A549 (cell line): ENCODE data around the gene WDFY1. TPM values are rescaled to one million over a fixed set of nuclear protein-coding genes. Genes with fewer than 3 reads are reported as not detected.

Source experiments
- ATAC-seq, 2 experiments: fragments of 200-7000 bp in 1 of 2; fragments of >200 bp in 1 of 2; cut with Nextera tagmentation in 1 of 2; cut with Tn5 transposase in 1 of 2; 3 replicates each; pipeline versions ENCODE4 v1.8.0 to v1.9.1; 2018 to 2020; ENCODE audit warnings: mild to moderate bottlenecking in 1 of 2, moderate library complexity in 1 of 2
- CTCF ChIA-PET: fragments of 300-600 bp; sonication (Branson Sonifier 250); formaldehyde crosslinking; extraction: SDS; loops from one replicate; lab custom pipeline; 2021; ENCODE audit warnings: antibody characterized with exemption, inconsistent platforms; lab: Yijun Ruan, JAX
- POLR2A ChIA-PET: fragments of 350-600 bp; formaldehyde crosslinking; extraction: SDS; loops from one replicate; lab custom pipeline; 2021; ENCODE audit warnings: antibody characterized with exemption, inconsistent platforms; lab: Yijun Ruan, JAX
- DNase-seq, 2 experiments: peaks; one replicate each; pipeline versions ENCODE4 v3.0.0 to v3.0.0-alpha.2; 2011 to 2016; ENCODE audit warnings: low read depth in 1 of 2, low spot score in 1 of 2
- FAIRE-seq: peaks from 2 replicates; lab custom pipeline; 2011; peaks lifted over from hg19 to GRCh38; lab: Jason Lieb, UNC
- H3K27ac ChIP-seq, 2 experiments: fragments of >200 bp; sonication (Bioruptor Twin); formaldehyde crosslinking; 3 replicates each; pipeline ENCODE4 v1.5.1; 2016 to 2017
- H3K4me1 ChIP-seq: fragments of >200 bp; sonication (Bioruptor Twin); formaldehyde crosslinking; 3 replicates; pipeline ENCODE4 v1.6.1; 2016
- H3K4me2 ChIP-seq: fragments of >200 bp; sonication (Bioruptor Twin); formaldehyde crosslinking; 3 replicates; pipeline ENCODE4 v1.6.1; 2016
- H3K4me3 ChIP-seq: fragments of >200 bp; sonication (Bioruptor Twin); formaldehyde crosslinking; 3 replicates; pipeline ENCODE4 v1.5.1; 2016
- H3K9me3 ChIP-seq: fragments of >200 bp; sonication (Bioruptor Twin); formaldehyde crosslinking; 3 replicates; pipeline ENCODE4 v1.6.1; 2016
- BCL3 ChIP-seq: fragments of >200 bp; sonication (Bioruptor Twin); formaldehyde crosslinking; IDR thresholded peaks from 3 replicates; pipeline ENCODE4 v1.6.1; 2016
- BHLHE40 ChIP-seq: IDR thresholded peaks from 2 replicates; pipeline ENCODE4 v1.6.1; 2012; ENCODE audit warnings: low read depth, low read length, inconsistent platforms
- CEBPB ChIP-seq, 2 experiments: fragments of >200 bp in 1 of 2; sonication (Bioruptor Twin) in 1 of 2; formaldehyde crosslinking in 1 of 2; IDR thresholded peaks; 2 replicates each; pipeline ENCODE4 v1.6.1; 2012 to 2016
- CHD4 ChIP-seq: fragments of 200-600 bp; sonication (generic); IDR thresholded peaks from 2 replicates; pipeline ENCODE4 v1.6.1; 2016; ENCODE audit warnings: antibody characterized with exemption, mild to moderate bottlenecking, borderline replicate concordance
- EHF ChIP-seq: fragments of 250-450 bp; sonication (Bioruptor Pico); IDR thresholded peaks from 2 replicates; pipeline ENCODE4 v1.5.0; 2020; ENCODE audit warnings: mild to moderate bottlenecking
- EHMT2 ChIP-seq: fragments of 200-600 bp; sonication (generic); IDR thresholded peaks from 2 replicates; pipeline ENCODE4 v1.6.1; 2016; ENCODE audit warnings: antibody characterized with exemption, low read depth, mild to moderate bottlenecking, moderate library complexity
- ELK1 ChIP-seq: fragments of 150-350 bp; IDR thresholded peaks from 2 replicates; pipeline ENCODE4 v1.6.1; 2014; ENCODE audit warnings: low read depth, mild to moderate bottlenecking, low read length
- EP300 ChIP-seq, 2 experiments: fragments of >200 bp; sonication (Bioruptor Twin); formaldehyde crosslinking; IDR thresholded peaks; 2 replicates in 1 of 2; 3 replicates in 1 of 2; pipeline ENCODE4 v1.6.1; 2016 to 2017
- GATA3 ChIP-seq: IDR thresholded peaks from 2 replicates; pipeline ENCODE4 v1.6.1; 2012; ENCODE audit warnings: borderline replicate concordance
- HDAC2 ChIP-seq: fragments of 200-600 bp; sonication (generic); IDR thresholded peaks from 2 replicates; pipeline ENCODE4 v1.6.1; 2016
- HOXA7 ChIP-seq: fragments of 250-450 bp; sonication (Bioruptor Pico); IDR thresholded peaks from 2 replicates; pipeline ENCODE4 v1.5.0; 2020; ENCODE audit warnings: mild to moderate bottlenecking, moderate library complexity
- JUNB ChIP-seq: fragments of >200 bp; sonication (Bioruptor Twin); formaldehyde crosslinking; IDR thresholded peaks from 2 replicates; pipeline ENCODE4 v1.6.1; 2016
- KDM1A ChIP-seq: fragments of 200-600 bp; sonication (generic); IDR thresholded peaks from 2 replicates; pipeline ENCODE4 v1.6.1; 2016; ENCODE audit warnings: low read depth, mild to moderate bottlenecking
- MYC ChIP-seq: IDR thresholded peaks from 2 replicates; pipeline ENCODE4 v1.6.1; 2012; ENCODE audit warnings: mild to moderate bottlenecking, inconsistent platforms, low read length, improper control_type of control experiment, borderline replicate concordance
- NFE2L2 ChIP-seq: fragments of 150-350 bp; conservative IDR thresholded peaks from 2 replicates; pipeline ENCODE4 v1.6.1; 2014; ENCODE audit warnings: low read length
- NR3C1 ChIP-seq: fragments of >200 bp; sonication (Bioruptor Twin); formaldehyde crosslinking; IDR thresholded peaks from 3 replicates; pipeline ENCODE4 v1.6.1; 2017
- POLR2A ChIP-seq: IDR thresholded peaks from 2 replicates; pipeline ENCODE4 v1.6.1; 2012; ENCODE audit warnings: mild to moderate bottlenecking, low read length
- RAD21 ChIP-seq, 2 experiments: fragments of >200 bp in 1 of 2; sonication (Bioruptor Twin) in 1 of 2; formaldehyde crosslinking in 1 of 2; IDR thresholded peaks in 1 of 2; conservative IDR thresholded peaks in 1 of 2; 2 replicates in 1 of 2; 3 replicates in 1 of 2; pipeline ENCODE4 v1.6.1; 2012 to 2018; ENCODE audit warnings: inconsistent platforms in 1 of 2
- RFX5 ChIP-seq: fragments of 450-650 bp; IDR thresholded peaks from 2 replicates; pipeline ENCODE4 v1.7.1; 2014; ENCODE audit warnings: antibody characterized with exemption, mild to moderate bottlenecking, moderate library complexity
- SREBF2 ChIP-seq: fragments of 450-650 bp; IDR thresholded peaks from 2 replicates; pipeline ENCODE4 v1.6.1; 2014; ENCODE audit warnings: mild to moderate bottlenecking, moderate library complexity
- TFCP2L1 ChIP-seq: fragments of 250-450 bp; sonication (Bioruptor Pico); IDR thresholded peaks from 2 replicates; pipeline ENCODE4 v1.5.0; 2021; ENCODE audit warnings: mild to moderate bottlenecking
- ZSCAN20 ChIP-seq: fragments of 250-450 bp; sonication (Bioruptor Pico); IDR thresholded peaks from 2 replicates; pipeline ENCODE4 v1.8.0; 2022; ENCODE audit warnings: mild to moderate bottlenecking, moderate library complexity
- WGBS: methylation state at CpG from one replicate; pipeline ENCODE4 v1.1.6; 2017; ENCODE audit errors: missing lambda C conversion rate; 5-methylcytosine and 5-hydroxymethylcytosine counted together
- polyA plus RNA-seq, 4 experiments: library from polyadenylated mRNA; depleted of rRNA in 3 of 4; stranded (reverse); fragments of >200 nt; fragmentation: RNase III in 1 of 4; extraction: RNeasy Plus Mini Kit Qiagen cat#74134 plus additional on column Dnase treatment in 1 of 4; gene quantifications; 2 replicates in 3 of 4; 3 replicates in 1 of 4; pipeline ENCODE4 v1.2.3, GENCODE V29; 2011 to 2017
- TF ChIP-seq, protein P1 (sequence below): IDR thresholded peaks from 2 replicates; pipeline ENCODE4 v1.6.1; 2012; ENCODE audit warnings: low read depth, borderline replicate concordance

WDFY1 gene
- polyA plus RNA-seq, 2 of the 4 experiments (the other 2 are of a cell fraction), result 38.7 to 70.8 TPM

GRCh38 chr2:223889229-223889628, 55.9 kb downstream of the WDFY1 start:
- no peak for TF ChIP-seq CHD4
- no peak for TF ChIP-seq NR3C1
- TF ChIP-seq GATA3, result no peak
- TF ChIP-seq HDAC2, result no peak
- no peak for TF ChIP-seq HOXA7 (CRISPR knock-in tag)
- TF ChIP-seq BHLHE40, result no peak
- CTCF ChIA-PET, result no interaction called here
- Histone ChIP-seq H3K4me3 (no peak overlapping the region), H3K4me1 (peaks cover 16% of the 10 kb centered on the region), H3K4me2 (no peak overlapping the region), H3K9me3 (no peaks in the 10 kb centered on the region), H3K27ac (no peak overlapping the region)
- FAIRE-seq, result no peak
- POLR2A ChIA-PET, result no interaction called here
- no peak for ATAC-seq
- 100% methylated on average over 3 of the region's 3 CpGs for WGBS
- no peak for DNase-seq

DNA sequence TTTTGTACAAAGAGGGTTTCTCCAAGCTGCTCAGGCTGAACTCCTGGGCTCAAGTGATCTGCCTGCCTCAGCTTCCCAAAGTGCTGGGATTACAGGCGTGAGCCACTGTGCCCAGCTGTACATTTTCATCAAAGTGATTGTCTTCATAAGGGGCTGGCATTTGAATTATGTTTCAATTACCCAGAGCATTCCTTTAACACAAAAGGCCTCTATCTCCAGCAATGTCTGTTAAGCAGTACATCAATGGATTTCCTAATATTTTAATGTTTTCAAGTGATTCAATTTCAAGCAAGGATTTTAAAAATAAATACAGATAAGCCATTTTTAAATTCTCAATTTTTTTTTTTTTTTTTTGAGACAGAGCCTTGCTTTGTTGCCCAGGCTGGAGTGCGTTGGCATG, 56.9 kb downstream of the WDFY1 start:
- 94% methylated on average over 2 of the region's 2 CpGs for WGBS
- no peak for DNase-seq
- no peak for TF ChIP-seq KDM1A
- CTCF ChIA-PET, result no interaction called here
- ATAC-seq, result no peak
- FAIRE-seq, result no peak
- Histone ChIP-seq H3K27ac (peak overlapping the region; percentile 19 to 41; a peak in 4 of 6 replicates), H3K4me1 (peaks cover 16% of the 10 kb centered on the region), H3K9me3 (no peaks in the 10 kb centered on the region), H3K4me3 (no peak overlapping the region), H3K4me2 (no peak overlapping the region)
- POLR2A ChIA-PET, result interaction anchor here (0.7 kb wide), 1 partner anchor 114 kb away, joined by 5 read pairs; no protein-coding TSS in a partner anchor

- no peak for FAIRE-seq
These were observed 58.0 kb downstream of the WDFY1 start for GRCh38 chr2:223887127-223887526.

More at GRCh38 chr2:223887127-223887526, 58.0 kb downstream of the WDFY1 start:
- ATAC-seq (no peak), DNase-seq (no peak)
- no peak overlapping the region for H3K4me3 ChIP-seq
- TF ChIP-seq EHF (CRISPR knock-in tag) (no peak), BCL3 (no peak), SREBF2 (no peak), ELK1 (no peak), MYC (no peak), POLR2A (no peak), ZSCAN20 (CRISPR knock-in tag) (no peak), JUNB (no peak), HOXA7 (CRISPR knock-in tag) (no peak), RAD21 (conservative IDR thresholded peaks at IDR 0.05 in 1 of 2, IDR thresholded peaks at IDR 0.05 in 1 of 2) (no peak), EHMT2 (no peak), NFE2L2 (no peak), CEBPB (IDR thresholded peaks at IDR 0.05) (no peak), RFX5 (no peak), EP300 (IDR thresholded peaks at IDR 0.05) (no peak), BHLHE40 (no peak), CHD4 (no peak), TFCP2L1 (CRISPR knock-in tag) (no peak)
- TF ChIP-seq, protein P1, sequence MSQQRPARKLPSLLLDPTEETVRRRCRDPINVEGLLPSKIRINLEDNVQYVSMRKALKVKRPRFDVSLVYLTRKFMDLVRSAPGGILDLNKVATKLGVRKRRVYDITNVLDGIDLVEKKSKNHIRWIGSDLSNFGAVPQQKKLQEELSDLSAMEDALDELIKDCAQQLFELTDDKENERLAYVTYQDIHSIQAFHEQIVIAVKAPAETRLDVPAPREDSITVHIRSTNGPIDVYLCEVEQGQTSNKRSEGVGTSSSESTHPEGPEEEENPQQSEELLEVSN, result no peak
- H3K27ac ChIP-seq, result peak overlapping the region; percentile 3 to 73; a peak in 5 of 6 replicates
- H3K4me2 ChIP-seq, result no peak overlapping the region
- H3K4me1 ChIP-seq, result peaks cover 16% of the 10 kb centered on the region
- H3K9me3 ChIP-seq, result no peaks in the 10 kb centered on the region
- WGBS, result 83% methylated on average over 5 of the region's 5 CpGs
- POLR2A ChIA-PET, result no interaction called here
- CTCF ChIA-PET, result no interaction called here
